HS-27A (cell line): ENCODE data around the gene HLF.
A peak's percentile ranks its signal among the peaks of the same experiment; 100 is the strongest.

Experiments used
- DNase-seq: peaks from one replicate; pipeline ENCODE4 v3.0.0-alpha.2; 2012; ENCODE audit warnings: low read depth, missing footprints

HLF gene

GRCh38 chr17:55264645-55265298 is at the start of gene HLF:
HLF (plus strand) TSS chr17:55264960; CDS start chr17:55265485, 525 bp downstream.
- DNase-seq = no peak

GRCh38 chr17:55215711-55216110 is 49.0 kb upstream of the HLF start:
- no peak for DNase-seq

GRCh38 chr17:55216888-55217287 is 47.9 kb upstream of the HLF start:
- DNase-seq = no peak

GRCh38 chr17:55219459-55219858 is 45.3 kb upstream of the HLF start:
- no peak for DNase-seq

GRCh38 chr17:55219934-55220333 is 44.8 kb upstream of the HLF start:
- no peak for DNase-seq

- no peak for DNase-seq
These were observed 41.2 kb upstream of the HLF start for GRCh38 chr17:55223524-55223923.

GRCh38 chr17:55224746-55225145 is 40.0 kb upstream of the HLF start:
- no peak for DNase-seq

GRCh38 chr17:55225237-55225636 is 39.5 kb upstream of the HLF start:
- no peak for DNase-seq

GRCh38 chr17:55228683-55229192 is 36.0 kb upstream of the HLF start:
- DNase-seq = no peak

GRCh38 chr17:55229276-55229675 is 35.5 kb upstream of the HLF start:
- no peak for DNase-seq

- no peak for DNase-seq
These were observed 34.0 kb upstream of the HLF start for GRCh38 chr17:55230716-55231115.

- DNase-seq = no peak
These were observed 30.9 kb upstream of the HLF start for GRCh38 chr17:55233840-55234239.

- DNase-seq = no peak
These were observed 28.4 kb upstream of the HLF start for GRCh38 chr17:55236316-55236715.

- DNase-seq = no peak
These were observed 27.5 kb upstream of the HLF start for GRCh38 chr17:55237268-55237667.

- DNase-seq = peak; percentile 0
These were observed 26.9 kb upstream of the HLF start for GRCh38 chr17:55237841-55238178.

- DNase-seq = peak; percentile 83
These were observed 26.4 kb upstream of the HLF start for GRCh38 chr17:55238179-55238930.

GRCh38 chr17:55238931-55239297 is 25.8 kb upstream of the HLF start:
- DNase-seq = no peak

- DNase-seq = no peak
These were observed 23.7 kb upstream of the HLF start for GRCh38 chr17:55241097-55241496.

- no peak for DNase-seq
These were observed 22.3 kb upstream of the HLF start for GRCh38 chr17:55242476-55242875.

- DNase-seq = no peak
These were observed 18.8 kb upstream of the HLF start for GRCh38 chr17:55245986-55246385.

- DNase-seq = no peak
These were observed 18.2 kb upstream of the HLF start for GRCh38 chr17:55246583-55246982.

- no peak for DNase-seq
These were observed 16.7 kb upstream of the HLF start for GRCh38 chr17:55248077-55248476.

- DNase-seq = no peak
These were observed 14.9 kb upstream of the HLF start for GRCh38 chr17:55249861-55250260.

- no peak for DNase-seq
These were observed 10.4 kb upstream of the HLF start for GRCh38 chr17:55254375-55254774.
